HG02571 (cell line): ENCODE data around the gene COL1A2.
A peak's percentile ranks its signal among the peaks of the same experiment; 100 is the strongest.

ENCODE experiments used
- ATAC-seq: cut with Tn5 transposase; IDR thresholded peaks from one replicate; pipeline ENCODE4 v1.9.1; 2021; ENCODE audit warnings: mild to moderate bottlenecking, moderate library complexity; ENCODE audit not compliant: unreplicated experiment

Gene COL1A2

DNA sequence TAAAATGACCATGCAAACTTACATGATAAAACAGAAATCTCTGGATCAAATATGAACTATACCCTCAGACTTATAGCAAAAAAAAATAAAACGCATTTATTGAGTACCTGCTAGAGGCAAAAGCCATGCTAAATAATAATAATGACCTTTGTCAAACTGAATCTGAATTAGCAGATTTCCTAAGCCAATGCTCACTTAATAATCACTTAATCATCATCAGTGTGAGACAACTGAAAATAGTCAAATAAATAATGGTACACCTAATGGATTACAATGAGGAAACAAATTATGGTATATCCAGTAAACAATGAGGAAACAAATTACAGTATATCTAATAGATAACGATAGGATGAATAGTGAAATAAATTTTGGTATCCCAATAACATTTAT is 37.6 kb downstream of the COL1A2 start:
- no peak for ATAC-seq

DNA sequence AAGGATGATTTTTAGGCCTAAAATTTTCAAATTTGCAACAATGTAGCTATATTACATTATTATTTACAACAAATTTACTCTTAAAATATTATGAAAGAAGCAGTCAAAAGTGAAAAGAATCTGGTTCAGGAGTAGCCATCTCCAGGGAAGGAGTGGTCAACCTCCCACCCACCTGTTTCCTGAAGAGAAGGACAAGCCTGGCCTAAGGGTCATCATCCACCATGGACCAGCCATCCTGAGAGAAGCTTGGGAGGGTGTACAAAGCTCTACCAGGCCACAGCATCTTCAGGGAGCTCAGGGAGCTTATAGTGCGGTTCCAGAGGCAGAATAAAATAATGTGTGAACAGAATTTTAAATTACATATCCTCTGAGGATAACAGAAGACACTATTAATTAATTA is 38.1 kb downstream of the COL1A2 start:
- ATAC-seq: no peak

- ATAC-seq: no peak
These were observed 38.5 kb downstream of the COL1A2 start for GRCh38 chr7:94433224-94433623.

- no peak for ATAC-seq
These were observed 39.3 kb downstream of the COL1A2 start for GRCh38 chr7:94434042-94434441.

DNA sequence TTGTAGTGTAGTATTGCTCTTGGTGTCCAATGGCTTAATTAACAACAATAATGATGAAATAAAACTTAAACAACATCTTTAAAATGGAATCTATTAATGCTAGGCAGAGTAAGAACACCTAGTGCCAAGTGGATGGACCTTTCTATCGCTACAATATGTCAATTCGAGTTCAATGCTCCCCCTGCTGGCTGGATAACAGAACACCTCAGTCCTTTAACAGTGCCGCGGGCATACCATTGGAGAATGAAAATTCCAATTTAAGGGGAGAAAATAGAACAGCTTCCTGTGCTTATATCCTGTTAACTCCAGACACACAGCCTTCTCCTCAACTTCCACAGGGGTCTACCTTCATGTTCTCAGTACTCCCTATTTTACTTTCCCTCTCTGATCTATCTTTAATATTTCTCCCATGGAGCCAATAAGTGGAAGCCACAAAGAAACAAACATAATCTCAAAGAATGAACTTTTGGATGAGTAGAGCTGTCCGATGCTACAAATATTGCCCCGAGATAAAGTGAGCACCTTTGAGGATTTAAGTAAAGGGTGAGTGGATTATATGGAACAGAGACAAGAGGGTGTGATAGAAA is 41.4 kb downstream of the COL1A2 start:
- peak; percentile 98 for ATAC-seq

- no peak for ATAC-seq
These were observed 42.0 kb downstream of the COL1A2 start for GRCh38 chr7:94436700-94437099.

DNA sequence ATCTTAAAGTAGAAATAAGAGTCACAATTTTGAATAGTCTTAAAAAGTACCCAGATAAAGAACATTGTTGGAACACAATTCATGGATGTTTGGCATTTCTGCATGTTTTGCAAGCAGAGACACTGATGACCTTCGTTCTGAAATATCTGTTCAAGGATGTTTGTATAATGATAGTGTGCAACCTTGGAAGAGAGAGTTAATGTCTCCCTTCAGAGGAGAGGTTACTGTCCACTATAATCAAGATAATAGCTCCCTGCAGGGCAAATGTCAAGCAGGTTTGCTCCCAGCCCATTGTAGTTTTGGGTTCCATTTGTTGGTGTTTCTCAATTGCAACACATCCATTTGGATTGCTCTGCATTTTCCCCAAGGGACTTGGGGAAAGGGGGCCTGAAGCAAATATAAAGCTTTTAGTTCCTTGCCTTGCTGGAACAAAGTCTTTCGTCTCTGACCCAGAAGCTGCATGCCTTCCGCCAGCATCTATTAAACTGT is 45.2 kb downstream of the COL1A2 start:
- no peak for ATAC-seq

DNA sequence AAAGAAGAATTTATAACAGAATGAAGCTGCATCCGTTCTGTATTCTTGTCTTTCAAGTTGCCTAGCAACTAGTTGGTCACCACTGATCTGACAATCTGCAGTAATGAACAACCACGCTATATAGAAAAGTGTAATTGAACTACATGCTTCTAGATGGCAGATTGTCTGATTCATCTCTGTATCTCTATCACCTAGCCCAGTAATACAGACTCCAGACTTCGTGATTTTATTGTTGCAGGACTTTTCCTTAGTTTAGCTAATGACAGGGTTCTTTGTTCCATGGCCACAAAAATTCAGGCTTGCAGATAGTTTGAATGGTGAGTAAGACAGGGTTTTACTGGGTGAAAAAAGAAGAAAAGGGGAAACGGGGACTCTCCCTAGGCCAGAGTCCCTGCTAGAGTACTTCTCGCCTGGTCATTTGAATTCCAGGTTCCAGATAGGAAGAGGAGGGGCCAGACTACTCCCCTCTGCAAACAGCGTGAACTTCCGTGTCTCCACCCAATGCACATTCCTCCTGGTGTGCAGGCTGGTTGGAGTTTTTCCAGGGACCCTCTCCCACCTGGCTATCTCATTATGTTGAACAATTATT is 45.9 kb downstream of the COL1A2 start:
- no peak for ATAC-seq

DNA sequence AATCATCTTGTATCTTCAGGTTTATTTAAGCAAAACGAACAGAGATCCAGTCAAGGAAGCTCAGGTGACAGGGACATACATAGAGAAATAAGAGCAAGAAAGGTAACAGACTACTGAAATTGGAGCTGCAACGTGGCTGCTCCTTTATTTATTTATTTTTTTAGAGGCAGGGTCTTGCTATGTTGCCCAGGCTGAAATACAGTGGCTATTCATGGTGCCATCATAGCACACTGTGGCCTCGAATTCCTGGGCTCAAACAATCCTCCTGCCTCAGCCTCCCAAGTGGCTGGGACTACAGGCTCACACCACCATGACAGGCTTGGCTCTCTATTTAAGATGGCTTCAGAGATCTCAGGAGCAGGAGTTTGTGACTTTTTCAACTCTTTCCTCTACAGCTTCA is 46.4 kb downstream of the COL1A2 start:
- ATAC-seq: no peak

DNA sequence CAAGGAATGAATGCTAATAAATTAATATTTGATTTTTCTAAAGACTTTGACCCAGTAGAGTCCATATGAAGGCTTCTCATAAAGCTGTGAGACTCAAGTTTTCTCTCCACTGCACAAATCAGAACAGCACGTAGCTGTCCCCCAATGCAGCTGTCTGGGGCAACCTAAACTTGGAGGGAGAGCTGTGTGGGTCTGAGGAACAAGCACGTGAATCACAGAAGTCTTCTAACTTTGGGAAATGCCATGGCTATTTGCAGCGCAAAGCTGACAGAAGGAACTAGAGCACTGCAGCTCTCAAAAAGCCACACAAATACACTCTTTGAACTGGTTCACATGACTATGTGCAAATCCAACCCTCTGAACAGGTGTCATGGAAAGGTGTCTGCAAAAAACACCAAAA is 47.9 kb downstream of the COL1A2 start:
- no peak for ATAC-seq

- no peak for ATAC-seq
These were observed 50.1 kb downstream of the COL1A2 start for GRCh38 chr7:94444813-94445212.

DNA sequence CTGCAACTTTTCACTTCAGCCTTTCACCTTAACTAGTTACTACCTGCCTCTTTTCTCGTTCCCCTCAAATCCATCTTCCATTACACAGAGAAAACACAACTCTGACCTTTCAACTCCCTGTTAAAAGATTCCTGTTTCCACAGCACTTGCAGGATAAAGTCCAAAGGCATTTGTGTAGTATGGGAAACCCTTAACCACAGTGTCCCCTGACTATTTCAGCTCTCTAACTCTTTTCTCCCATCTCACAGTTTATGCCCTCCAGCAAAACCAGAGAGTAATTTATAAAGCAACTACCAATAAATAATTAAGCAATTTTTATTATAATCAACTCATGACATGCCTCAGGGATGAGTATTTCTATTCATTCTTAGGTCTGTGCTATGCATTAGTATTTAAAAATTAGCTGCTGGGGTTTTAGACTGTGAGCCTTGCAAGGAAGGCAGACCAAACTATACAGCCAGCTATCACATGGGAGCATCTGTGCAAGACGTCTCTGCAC is 51.0 kb downstream of the COL1A2 start:
- ATAC-seq: no peak

DNA sequence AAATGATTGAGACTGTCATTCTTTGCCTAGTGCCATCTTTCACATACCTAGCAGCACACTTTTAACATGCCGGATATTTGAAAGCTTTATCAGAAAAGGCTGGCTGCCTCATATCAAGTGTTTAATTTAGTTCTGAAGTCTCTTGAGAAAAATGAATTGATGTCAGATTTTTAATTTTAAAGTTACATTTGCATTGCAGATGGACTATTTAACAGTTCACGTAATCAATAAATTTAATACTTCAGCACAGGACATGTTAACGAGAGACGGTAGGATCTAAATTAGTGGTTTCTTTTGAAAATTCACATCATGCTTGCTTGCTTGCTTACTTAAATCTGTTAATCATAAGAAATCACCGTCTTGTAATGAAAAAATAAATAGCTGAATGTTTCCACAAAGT is 51.6 kb downstream of the COL1A2 start:
- ATAC-seq: no peak

DNA sequence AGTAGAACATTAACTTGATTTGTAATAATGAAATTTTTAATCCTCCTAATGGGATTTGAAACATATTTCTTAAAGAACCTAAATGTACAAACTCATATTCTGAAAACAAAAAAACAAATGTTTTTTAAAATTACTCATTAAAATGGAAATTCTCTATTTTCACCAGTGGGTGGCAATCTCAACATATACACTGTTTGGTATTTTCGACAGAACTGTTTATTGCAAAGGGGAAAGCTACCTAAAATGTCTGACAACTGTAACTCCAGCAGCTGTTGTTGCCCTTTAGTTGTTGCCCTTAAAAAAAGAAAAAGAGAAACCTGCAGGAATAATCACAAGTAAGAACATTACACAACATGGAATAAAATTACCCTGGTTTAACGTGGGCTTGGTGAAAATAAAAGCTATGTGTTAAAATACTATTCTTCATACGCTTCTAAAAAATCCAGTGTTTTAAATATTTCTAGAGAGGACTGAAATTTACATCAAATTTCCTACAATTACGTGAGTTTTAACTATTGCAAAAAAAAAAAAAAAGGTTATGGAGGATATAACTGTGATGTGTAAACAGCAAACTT is 54.5 kb downstream of the COL1A2 start:
- ATAC-seq: peak; percentile 61

- ATAC-seq: no peak
These were observed 55.5 kb downstream of the COL1A2 start for GRCh38 chr7:94450044-94450697.

DNA sequence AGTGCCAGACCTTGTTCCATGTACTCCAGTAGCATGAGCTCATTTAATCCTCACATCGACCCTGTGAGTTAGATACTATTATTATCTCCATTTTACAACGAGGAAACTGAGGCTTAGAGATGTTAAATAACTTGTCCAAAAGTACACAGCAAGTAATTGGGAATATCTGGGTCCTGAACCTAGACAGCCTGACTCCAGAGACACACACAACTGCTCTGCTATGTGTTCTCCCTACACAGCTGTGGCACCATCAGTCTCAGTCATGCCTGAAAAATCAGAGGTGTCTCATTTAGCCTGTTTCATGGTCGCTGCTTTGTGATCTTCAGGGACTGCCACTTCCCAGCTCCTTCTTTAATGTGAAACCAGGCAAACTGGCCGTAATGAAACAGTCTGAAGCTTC is 56.5 kb downstream of the COL1A2 start:
- ATAC-seq: no peak

DNA sequence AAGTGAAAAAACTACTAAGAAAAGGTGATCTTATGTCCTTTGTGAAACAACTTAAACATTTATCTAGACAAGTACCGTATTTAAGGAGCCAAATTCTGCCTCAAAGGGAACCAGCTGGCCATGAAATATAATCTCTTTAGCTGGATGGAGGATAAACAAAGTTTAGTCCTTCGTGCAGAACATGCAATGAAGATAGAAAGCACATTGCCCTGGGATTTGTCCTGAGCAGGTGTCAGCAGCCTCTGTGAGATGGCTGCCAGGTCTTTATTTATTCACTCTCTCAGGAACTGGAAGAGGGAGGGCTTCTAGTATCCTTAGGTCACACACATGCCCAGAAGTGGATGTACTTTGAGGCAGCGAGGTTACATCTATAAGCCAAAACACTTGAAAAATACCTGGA is 57.5 kb downstream of the COL1A2 start:
- no peak for ATAC-seq

- no peak for ATAC-seq
These were observed 59.2 kb downstream of the COL1A2 start for GRCh38 chr7:94453898-94454297.

DNA sequence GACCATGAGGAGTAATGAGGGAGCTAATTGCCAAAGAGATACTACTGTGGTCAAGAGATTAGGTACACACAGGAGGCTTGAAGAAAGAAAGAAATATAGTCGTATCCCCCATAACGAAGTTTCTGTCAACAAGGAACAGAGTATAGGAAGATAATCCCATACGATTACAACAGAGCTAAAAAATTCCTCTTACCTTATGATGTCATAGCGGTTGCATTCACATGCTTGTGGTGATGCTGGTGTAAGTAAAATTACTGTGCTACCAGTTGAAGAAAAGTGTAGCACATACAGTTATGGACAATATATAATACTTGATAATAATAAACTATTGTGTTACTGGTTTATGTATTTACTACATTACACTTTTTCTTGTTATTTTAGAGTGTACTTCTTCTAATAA is 63.3 kb downstream of the COL1A2 start:
- no peak for ATAC-seq

- ATAC-seq: no peak
These were observed 71.8 kb downstream of the COL1A2 start for GRCh38 chr7:94466516-94466915.

- ATAC-seq: no peak
These were observed 76.9 kb downstream of the COL1A2 start for GRCh38 chr7:94471604-94472003.

DNA sequence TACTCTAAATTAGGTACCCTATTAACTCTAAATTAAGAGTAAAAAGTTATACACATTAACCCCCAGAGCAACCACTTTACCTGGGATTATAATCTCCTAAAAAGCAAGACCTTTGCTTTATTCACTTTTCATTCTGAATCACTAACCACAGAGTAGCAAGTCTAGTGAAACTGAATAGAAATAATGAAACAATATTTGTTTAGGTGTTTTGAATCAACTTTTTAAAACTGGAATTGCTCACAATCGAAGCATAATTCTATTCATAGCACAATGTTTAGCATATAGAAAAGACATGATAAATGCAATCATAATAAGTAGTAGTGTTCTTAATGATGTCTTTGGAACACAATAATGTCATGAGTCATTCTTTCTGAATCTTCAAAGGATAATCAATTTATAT is 77.9 kb downstream of the COL1A2 start:
- no peak for ATAC-seq
